Measurements from ENCODE around the gene KCNJ6.

GRCh38 chr21:37848721-37849490 is 67.4 kb downstream of the KCNJ6 start:
- TF ChIP-seq SPI1 (IDR thresholded peaks at IDR 0.05; ENCODE audit: low read depth, low read length), result no peak
- TF ChIP-seq POLR2A (IDR thresholded peaks at IDR 0.05; ENCODE audit: low read depth, low read length), result no peak

All from GM12891 (cell line).